Activated T-cell treated with anti-CD3 and anti-CD28 coated beads for 1 hour (primary cell): ENCODE data around the gene GOLGA8G.
"Not testable (repeated sequence)": the region's sequence is repeated elsewhere in the genome, so short reads cannot be mapped to it uniquely, and the experiment has no call there.

Experiments used
- DNase-seq: peaks from one replicate; pipeline ENCODE4 v3.0.0-alpha.2; 2020; ENCODE audit warnings: low read depth

The GOLGA8G gene

DNA sequence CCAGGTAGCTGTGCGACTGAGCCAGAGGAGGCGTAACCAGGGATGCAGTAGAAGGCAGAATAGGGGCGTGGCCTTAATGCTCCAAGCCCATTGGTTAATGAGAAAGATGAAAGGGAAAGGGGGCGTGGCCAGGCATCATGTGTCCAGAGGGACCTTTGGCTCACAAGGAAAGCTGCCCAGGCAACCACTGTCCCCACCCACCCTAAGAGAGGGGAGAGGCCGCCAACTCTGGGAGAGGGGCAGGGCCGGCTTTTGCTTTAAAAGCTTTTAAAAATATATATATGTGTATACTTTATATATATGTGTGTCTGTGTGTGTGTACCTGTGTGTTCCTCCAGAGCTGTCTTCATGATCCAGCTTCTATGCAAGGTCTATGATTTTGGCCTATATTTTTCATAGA lies at the start of gene GOLGA8G:
TSS of gene GOLGA8G (minus strand) at position 18 of the 400 bp plus-strand sequence. CDS start 62 bp downstream, outside the sequence.
- not testable (repeated sequence) for DNase-seq

DNA sequence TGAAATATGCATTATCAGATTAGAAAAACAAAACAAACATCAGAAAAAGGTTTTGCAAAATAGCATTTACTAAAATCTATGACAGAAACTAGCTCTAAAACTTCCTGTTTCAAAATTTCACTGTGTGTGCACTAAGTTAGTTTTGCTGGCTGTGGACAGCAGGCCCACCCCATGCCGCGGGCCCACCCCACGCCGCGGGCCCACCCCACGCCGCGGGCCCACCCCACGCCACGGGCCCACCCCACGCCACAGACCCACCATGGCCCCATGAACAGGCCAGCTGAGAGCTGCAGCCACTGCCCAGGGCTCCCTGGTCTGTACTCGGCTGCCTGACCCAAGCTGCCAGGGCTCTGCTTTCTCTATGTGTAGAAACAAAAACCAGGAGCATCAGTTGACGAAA lies 40.6 kb upstream of the GOLGA8G start:
- not testable (repeated sequence) for DNase-seq

DNA sequence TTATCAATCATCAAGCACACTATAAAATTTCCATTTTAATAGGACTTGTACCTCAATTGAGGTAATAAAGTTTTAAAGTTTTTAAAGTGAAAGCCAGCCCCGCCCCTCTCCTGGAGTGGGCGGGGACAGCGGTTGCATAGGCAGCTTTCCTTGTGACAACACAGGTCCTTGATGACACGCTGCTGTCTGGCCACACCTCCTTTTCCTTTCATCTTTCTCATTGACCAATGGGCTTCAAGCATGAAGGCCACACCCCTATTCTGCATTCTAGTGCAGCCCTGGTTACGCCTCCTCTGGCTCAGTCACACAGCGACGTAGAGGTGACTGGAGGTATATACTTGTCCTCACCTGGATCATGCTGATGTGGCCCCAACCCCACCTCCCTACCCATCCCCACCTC lies 20.5 kb upstream of the GOLGA8G start, which contains the start of gene GOLGA6L25:
TSS of gene GOLGA6L25 (plus strand) at position 301 of the 400 bp plus-strand sequence. CDS start at position 362, 61 bp downstream.
- DNase-seq: not testable (repeated sequence)

GRCh38 chr15:28515208-28515607 lies 17.6 kb downstream of the GOLGA8G start:
- not testable (repeated sequence) for DNase-seq

DNA sequence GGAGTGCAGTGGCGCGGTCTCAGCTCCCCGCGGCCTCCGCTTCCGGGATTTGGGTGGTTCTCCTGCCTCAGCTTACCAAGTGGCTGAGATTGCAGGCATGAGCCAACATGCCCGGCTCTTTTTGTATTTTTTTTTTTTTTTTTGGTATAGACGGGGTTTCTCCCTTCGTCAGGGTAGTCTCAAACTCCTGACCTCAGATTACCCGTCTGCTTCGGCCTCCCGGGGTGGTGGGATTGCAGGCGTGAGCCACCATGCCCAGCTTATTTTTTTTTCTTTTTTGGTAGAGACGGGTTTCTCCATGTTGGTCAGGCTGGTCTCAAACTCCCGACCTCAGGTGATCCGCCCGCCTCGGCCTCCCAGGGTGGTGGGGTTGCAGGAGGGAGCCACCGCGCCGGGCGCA lies 18.6 kb downstream of the GOLGA8G start:
- not testable (repeated sequence) for DNase-seq

- DNase-seq: not testable (repeated sequence)
Measured at GRCh38 chr15:28508217-28508889, 24.4 kb downstream of the GOLGA8G start.

DNA sequence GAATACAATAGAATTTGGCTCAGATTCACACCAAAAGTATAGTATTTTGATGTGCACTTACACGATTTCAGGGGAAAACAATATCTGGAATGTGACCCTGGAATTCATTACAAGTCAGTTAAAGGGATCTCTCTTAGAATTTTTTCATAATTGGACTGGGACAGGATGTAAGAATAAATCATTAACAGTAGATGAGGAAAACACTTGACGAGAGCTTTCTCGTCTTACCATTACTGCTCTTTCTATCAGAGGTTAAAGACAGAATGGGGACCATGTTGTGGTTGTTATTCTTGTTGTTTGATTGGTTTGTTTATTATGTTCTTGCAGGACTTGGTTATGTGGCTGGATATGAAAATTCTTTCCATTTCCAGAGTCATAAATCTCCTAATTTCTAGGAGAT lies 51.4 kb downstream of the GOLGA8G start:
- DNase-seq: not testable (repeated sequence)
